Lower leg skin (tissue), 3 donors: ENCODE measurements around the gene HK2.
"Not testable (repeated sequence)": the region's sequence is repeated elsewhere in the genome, so short reads cannot be mapped to it uniquely, and the experiment has no call there.

Experiments
- POLR2A ChIP-seq, 2 donors: fragments of 450-650 bp; IDR thresholded peaks; one replicate each; pipeline ENCODE4 v1.6.1; 2016 to 2017; ENCODE audit warnings: antibody characterized with exemption in 2 of 2, mild to moderate bottlenecking in 1 of 2, moderate library complexity in 1 of 2
- TF ChIP-seq, protein P1 (sequence below), 3 donors: fragments of 450-650 bp; IDR thresholded peaks; one replicate each; pipeline ENCODE4 v1.5.1; 2016; ENCODE audit warnings: antibody characterized with exemption in 3 of 3, mild to moderate bottlenecking in 3 of 3, moderate library complexity in 2 of 3

DNA sequence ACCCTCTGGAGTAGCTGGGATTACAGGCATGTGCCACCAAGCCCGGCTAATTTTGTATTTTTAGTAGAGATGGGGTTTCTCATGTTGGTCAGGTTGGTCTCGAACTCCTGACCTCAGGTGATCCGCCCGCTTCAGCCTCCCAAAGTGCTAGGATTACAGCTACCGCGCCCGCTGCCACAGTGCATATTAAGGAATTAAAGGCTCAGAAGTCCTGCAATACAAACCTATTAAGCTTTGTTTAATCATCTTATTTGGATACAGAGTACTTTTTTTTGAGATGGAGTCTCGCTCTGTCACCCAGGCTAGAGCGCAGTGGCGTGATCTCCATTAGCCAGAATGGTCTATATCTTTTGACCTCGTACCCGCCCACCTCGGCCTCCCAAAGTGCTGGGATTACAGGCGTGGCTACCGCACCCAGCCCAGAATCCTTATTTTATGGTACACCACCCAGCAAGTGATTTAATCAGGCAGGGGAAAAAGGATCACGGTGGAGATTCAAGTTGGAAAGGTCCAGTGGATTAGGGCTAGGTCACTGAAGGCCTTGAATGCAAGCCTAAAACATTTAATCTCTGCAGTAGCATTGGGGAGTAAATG is 21.3 kb downstream of the HK2 start:
- TF ChIP-seq, protein P1, sequence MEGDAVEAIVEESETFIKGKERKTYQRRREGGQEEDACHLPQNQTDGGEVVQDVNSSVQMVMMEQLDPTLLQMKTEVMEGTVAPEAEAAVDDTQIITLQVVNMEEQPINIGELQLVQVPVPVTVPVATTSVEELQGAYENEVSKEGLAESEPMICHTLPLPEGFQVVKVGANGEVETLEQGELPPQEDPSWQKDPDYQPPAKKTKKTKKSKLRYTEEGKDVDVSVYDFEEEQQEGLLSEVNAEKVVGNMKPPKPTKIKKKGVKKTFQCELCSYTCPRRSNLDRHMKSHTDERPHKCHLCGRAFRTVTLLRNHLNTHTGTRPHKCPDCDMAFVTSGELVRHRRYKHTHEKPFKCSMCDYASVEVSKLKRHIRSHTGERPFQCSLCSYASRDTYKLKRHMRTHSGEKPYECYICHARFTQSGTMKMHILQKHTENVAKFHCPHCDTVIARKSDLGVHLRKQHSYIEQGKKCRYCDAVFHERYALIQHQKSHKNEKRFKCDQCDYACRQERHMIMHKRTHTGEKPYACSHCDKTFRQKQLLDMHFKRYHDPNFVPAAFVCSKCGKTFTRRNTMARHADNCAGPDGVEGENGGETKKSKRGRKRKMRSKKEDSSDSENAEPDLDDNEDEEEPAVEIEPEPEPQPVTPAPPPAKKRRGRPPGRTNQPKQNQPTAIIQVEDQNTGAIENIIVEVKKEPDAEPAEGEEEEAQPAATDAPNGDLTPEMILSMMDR (IDR thresholded peaks at IDR 0.05), result not testable (repeated sequence)
- TF ChIP-seq POLR2A (IDR thresholded peaks at IDR 0.05), result not testable (repeated sequence)
